NCI-H2227 (cell line): Measurements from ENCODE around the gene MRPL50.

ENCODE experiments used
- DNase-seq: peaks from one replicate; lab custom pipeline; 2025; ENCODE audit not compliant: unreplicated experiment; lab: John Stamatoyannopoulos, UW

MRPL50 gene

DNA sequence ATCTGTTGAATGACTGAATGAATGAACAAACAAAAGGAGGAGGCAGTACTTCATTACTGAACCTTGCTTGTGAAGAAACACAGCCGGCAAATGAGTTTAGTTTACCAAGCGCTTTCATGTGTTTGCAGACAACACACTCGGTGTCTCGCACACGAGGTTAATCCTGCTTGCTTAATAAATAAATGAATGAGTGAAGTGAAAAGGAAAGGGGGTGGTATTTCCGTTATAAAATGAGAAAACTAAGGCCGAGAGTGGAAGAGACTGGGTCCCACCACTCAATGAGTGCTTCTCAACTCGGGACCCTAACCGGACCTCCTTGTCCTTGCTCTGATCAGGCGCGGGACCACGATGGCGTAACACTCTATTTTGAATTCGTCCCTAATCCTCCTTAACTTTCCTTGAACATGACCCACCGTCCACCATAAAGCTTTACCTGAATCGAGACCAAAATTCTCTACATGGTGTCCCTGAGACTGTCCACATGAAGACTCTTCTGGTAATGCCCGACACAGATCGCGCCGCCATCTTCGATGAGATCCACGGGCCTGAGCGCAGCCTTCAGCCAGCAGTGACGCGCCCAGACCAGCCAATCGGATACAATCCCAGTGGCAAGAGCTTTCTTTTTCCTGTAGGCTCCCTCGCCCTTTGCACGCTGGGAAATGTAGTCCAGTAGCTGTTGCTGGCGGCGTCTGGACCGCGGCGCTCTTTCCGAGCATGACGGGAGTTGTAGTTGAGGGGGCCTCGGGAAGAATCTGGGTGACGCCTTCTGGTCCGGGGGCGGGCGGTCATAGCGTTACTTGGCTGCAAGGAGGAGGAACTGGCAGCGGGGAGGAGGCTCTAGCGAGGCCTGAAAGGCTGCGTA lies at the start of gene MRPL50, which contains the start of gene ZNF189:
TSS of gene MRPL50 (minus strand) at position 551 of the 862 bp plus-strand sequence. CDS start at position 525, 26 bp downstream.
TSS of gene ZNF189 (plus strand) at position 784 of the 862 bp plus-strand sequence. CDS start 306 bp downstream, outside the sequence.
- DNase-seq, result peak; percentile 95

GRCh38 chr9:101446732-101447131 lies 48.3 kb upstream of the MRPL50 start:
- no peak for DNase-seq

DNA sequence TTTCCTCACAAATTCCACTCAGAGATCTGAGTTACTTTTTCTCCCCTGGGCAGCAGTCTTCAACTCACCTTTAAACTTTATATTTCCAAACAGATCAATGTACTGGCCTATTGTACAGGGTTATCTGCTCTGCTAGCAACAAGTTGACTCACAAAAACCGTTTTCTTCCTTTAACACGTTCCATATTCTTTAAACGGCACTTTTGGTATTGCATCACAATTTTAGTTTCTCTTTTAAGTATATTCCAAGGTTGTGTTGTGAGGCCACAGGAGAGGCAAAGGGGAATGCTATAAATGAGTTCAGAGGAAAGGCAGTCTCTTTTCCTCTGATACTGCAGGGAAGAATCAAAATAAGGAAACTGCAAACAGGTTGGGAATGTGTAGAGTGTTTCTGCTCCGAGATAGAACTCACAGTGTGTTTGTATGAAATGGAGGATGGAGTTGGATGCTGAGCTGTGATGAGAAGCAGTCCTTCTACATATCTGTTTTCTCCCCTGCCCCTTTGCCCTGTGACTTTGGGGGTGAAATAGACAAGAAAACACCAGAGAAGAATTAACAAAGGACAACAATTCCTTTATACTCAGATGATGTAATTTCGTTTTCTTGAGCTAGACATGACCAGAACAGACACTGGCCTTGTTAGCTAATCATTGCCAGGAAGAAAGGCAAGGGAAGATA lies 47.1 kb upstream of the MRPL50 start:
- DNase-seq, result no peak

- DNase-seq, result no peak
Observed at GRCh38 chr9:101443364-101443771, 45.0 kb upstream of the MRPL50 start.

DNA sequence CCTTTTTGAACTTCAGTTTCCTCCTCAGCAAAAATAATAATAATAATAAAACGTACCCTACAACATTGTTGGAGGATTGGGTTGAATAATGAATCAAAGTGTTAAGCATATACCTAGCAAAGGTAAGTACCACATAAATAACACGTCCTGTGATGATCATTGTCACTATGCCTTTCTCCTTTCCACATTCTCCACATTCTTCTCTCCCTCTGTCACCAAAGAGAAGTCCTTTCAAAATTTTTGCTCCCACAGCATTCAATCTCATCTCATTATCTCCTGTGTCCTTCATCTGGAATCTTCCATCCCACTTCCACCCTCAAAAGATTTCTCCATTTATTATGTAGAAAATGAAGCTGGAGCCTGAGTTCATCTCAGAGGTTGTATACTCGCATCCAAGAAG lies 44.3 kb upstream of the MRPL50 start:
- no peak for DNase-seq

DNA sequence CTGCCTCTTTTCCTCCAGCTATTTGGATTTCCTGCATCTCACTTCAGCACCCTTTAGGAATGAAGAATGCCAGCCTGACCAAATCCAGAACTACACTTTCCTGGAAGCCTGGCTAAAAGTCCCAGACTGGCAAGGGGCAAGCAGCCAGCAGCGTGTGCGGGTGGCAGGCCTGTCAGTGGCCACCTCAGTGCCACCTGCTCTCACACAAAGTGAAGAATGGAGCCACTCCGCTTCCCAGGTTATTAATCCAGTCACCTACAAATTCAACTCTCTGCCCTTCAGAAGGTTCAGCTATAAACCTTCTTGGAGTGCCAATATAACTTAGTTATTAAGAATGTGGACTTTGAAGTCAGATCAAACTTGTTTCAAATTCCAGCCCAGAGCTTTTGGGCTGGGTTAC lies 43.9 kb upstream of the MRPL50 start:
- no peak for DNase-seq

DNA sequence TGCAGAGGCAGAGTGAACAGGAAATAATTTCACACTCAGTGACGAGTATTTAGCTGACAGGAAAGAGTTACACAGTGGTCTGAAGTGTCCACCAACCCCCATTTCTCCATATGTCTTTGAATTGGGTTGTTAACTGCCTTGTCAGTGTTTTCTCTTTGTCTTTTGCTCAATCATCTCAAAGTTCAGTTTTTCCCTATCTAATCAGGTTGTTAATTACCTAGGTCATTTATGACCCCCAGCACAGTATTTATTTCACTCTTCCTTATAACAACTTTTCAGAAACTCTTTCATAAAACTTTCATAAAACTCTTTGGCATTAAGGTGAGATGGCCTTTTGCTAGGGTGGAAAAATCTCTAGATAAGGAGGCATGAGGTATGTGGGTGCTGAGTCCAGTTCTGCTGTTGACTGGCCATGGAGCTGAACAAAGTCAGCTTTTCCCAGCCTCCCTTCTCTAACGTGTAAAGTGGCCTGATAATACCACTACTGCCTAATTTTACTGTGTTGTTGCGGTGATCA lies 42.4 kb upstream of the MRPL50 start:
- no peak for DNase-seq

DNA sequence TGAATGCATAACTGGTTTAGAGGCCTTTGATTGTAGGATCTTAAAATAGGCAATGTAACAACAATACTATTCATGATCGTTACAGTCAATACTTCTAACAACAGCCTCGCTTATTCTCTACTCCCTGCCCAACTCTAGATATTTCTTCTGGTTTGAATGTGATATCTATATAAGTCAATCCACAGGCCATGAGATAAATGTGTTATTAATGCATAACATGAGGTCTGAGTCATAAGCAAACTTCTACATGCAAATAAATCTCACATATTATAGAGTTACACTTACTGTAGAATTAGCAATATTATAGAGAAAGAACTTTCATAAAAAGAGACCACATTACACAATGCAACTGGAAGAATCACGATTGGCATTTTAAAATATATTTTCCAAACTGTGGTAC lies 40.1 kb upstream of the MRPL50 start:
- no peak for DNase-seq

DNA sequence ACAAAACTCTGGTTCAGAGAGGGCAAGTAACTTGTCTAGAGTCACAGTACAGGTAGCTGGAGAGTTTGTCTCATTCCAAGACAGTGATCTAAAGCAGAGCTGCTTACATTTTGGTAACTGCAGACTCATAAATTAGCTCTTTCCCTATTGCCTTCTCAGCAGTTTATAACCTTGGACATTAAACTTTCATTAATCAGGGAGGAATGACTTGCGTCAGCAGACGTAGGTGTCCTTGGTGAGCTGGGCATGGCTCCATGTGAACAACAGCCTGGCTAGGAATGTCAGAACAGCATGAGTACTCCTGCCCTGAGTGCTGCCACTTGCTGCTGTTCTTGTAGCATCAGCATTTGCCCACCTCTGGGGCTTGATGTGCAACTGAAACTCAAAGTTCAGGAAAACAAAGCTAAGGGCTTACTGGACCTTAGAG lies 39.4 kb upstream of the MRPL50 start:
- DNase-seq, result no peak

GRCh38 chr9:101435601-101436079 lies 37.2 kb upstream of the MRPL50 start, which contains the start of gene ALDOB:
Gene ALDOB (minus strand): TSS chr9:101435774. CDS start chr9:101430887, 4,887 bp downstream.
- no peak for DNase-seq

DNA sequence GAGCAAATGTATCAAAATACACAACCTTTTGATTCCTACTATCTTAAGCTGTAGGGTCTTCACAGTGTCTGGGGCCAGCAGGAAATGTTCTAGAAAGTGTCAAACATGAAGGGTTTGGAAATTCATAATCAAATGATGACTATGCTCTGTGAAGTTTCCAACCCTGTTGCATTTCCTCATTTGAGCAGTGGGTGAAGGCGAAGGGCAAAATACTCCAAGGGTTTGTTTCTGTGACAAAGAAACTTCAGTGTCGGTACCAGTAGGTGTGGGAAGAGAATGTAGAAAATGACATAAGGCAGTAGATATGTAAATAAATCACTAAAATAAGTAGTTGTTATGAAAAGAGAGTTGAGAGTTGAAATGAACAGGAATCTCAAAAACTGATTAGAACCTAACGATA lies 36.6 kb upstream of the MRPL50 start:
- no peak for DNase-seq

DNA sequence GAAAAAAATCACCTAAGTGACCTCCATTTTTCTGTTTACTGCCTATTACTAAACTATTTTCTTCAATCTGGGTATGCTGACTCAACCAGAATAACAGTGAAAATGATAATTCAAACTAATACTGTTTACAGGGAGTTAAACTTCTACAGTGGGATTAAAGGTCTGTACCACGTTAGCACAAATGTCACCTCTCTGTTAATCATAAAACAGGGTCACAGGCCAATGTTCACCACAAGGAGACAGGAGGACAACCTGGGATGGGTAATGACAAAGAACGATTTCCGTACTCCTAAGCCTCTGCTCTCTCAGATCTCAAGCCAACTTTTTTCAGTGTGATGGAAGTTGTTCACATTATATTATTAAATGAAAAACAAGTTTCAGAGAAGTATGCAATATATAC lies 34.8 kb upstream of the MRPL50 start:
- DNase-seq, result no peak

GRCh38 chr9:101432740-101433139 lies 34.3 kb upstream of the MRPL50 start:
- no peak for DNase-seq

DNA sequence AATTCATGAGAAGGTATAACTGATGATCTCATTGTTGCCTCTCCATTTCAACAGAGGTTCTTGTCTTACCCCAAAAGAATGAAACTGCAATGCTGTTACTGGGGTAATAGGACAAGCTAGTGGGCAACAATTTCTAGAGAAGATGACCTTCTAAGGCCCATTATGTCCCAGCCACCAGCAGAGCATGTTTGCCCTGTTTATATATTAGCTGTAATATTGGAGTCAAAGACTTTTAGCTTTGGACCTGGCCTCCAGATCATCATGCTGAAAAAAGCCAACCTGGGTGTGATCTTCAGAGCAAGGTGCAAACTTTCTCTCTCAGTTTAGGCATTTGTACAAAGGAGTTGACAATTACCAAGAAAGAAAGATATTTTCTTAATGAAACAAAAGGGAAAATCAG lies 33.8 kb upstream of the MRPL50 start:
- no peak for DNase-seq

- no peak for DNase-seq
Observed at GRCh38 chr9:101429736-101430135, 31.3 kb upstream of the MRPL50 start.

- DNase-seq, result no peak
Observed at GRCh38 chr9:101428909-101429308, 30.5 kb upstream of the MRPL50 start.

DNA sequence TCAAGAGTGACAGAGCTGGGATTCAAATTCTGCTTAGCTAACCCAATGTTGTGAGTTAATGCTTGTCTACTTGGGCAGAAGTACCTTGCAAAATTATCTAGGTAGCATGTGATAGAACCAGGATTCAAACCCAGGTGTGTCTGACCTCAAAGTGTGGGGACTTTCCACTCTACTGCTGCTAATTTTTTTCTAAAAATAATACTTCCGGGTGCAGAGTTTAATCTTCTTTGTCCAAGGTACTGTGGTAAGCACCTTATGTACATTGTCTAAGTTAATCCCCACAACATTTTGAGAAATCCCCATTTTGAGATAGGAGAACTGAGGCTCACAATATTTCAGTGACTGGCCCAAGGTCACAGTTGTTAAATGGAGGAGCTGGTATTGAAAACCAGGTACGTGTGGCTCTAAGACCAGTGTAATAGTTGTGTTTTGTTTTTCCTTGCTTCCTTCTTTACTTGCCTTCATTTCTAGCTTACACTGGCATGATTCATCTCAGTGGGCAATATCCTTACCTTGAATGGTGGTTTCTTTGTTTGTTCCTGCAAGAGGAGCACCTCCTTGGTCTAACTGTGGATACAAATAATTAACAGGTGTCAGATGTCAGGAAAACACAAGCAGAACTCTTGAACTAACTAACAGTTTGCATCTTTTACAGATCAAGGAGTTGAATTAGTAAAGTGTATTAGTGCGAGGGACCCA lies 29.7 kb upstream of the MRPL50 start:
- no peak for DNase-seq

GRCh38 chr9:101427358-101427757 lies 28.9 kb upstream of the MRPL50 start:
- no peak for DNase-seq

GRCh38 chr9:101421653-101422065 lies 23.2 kb upstream of the MRPL50 start:
- no peak for DNase-seq

- no peak for DNase-seq
Observed at GRCh38 chr9:101419863-101420262, 21.4 kb upstream of the MRPL50 start.
